CD4-positive, alpha-beta T cell (primary cell): ENCODE data around the gene SUSD6. TPM values are rescaled to one million over a fixed set of nuclear protein-coding genes. Genes with fewer than 3 reads are reported as not detected.

Experiments
- ATAC-seq: fragments of 200-7000 bp; cut with Tn5 transposase; one replicate; pipeline ENCODE4 v1.10.0; 2022; ENCODE audit warnings: mild to moderate bottlenecking; ENCODE audit not compliant: poor library complexity
- CTCF ChIA-PET: fragments of 350-600 bp; sonication (Branson Sonifier 250); formaldehyde crosslinking; loops from one replicate; lab custom pipeline; 2021; ENCODE audit warnings: antibody characterized with exemption, inconsistent platforms; lab: Charles Lee
- POLR2A ChIA-PET: fragments of 350-600 bp; sonication (Branson Sonifier 250); formaldehyde crosslinking; loops from one replicate; lab custom pipeline; 2021; ENCODE audit warnings: antibody characterized with exemption, inconsistent platforms; lab: Charles Lee
- DNase-seq, 14 experiments: peaks; one replicate each; pipeline ENCODE4 v3.0.0-alpha.2; 2013 to 2020; ENCODE audit warnings: mixed read lengths in 2 of 14
- H3K27ac ChIP-seq, 2 donors: one replicate each; pipeline versions ENCODE4 v1.5.1 to v1.7.0; 2013; ENCODE audit warnings: low read length in 2 of 2, low read depth in 1 of 2, mild to moderate bottlenecking in 1 of 2
- H3K27me3 ChIP-seq, 2 experiments: 1 replicate in 1 of 2; 2 replicates in 1 of 2; pipeline versions ENCODE4 v1.6.1 to v1.7.0; 2013; ENCODE audit warnings: low read length in 2 of 2, control low read depth in 1 of 2, mild to moderate bottlenecking in 1 of 2, moderate library complexity in 1 of 2; ENCODE audit not compliant: insufficient read depth in 2 of 2, control insufficient read depth in 1 of 2
- H3K36me3 ChIP-seq: one replicate; pipeline ENCODE4 v1.6.1; 2013; ENCODE audit warnings: low read length, control low read depth; ENCODE audit not compliant: insufficient read depth
- H3K4me1 ChIP-seq: one replicate; pipeline ENCODE4 v1.6.1; 2013; ENCODE audit warnings: low read length, control low read depth; ENCODE audit not compliant: insufficient read depth
- H3K4me3 ChIP-seq: one replicate; pipeline ENCODE4 v1.5.1; 2013; ENCODE audit warnings: mild to moderate bottlenecking, low read length, moderate library complexity
- H3K9me3 ChIP-seq, 2 experiments: 1 replicate in 1 of 2; 2 replicates in 1 of 2; pipeline versions ENCODE4 v1.6.1 to v1.7.0; 2013; ENCODE audit warnings: low read length in 2 of 2, mild to moderate bottlenecking in 2 of 2, control low read depth in 1 of 2, moderate library complexity in 1 of 2; ENCODE audit not compliant: control insufficient read depth in 1 of 2, insufficient read depth in 1 of 2
- H3K27ac Mint-ChIP-seq: one replicate; pipeline ENCODE4 v1.8.0; 2020; ENCODE audit warnings: mixed read lengths
- H3K27me3 Mint-ChIP-seq: one replicate; pipeline ENCODE4 v1.8.0; 2021; ENCODE audit warnings: mixed read lengths
- H3K36me3 Mint-ChIP-seq: one replicate; pipeline ENCODE4 v1.8.0; 2021; ENCODE audit warnings: low read depth, mixed read lengths
- H3K4me1 Mint-ChIP-seq: one replicate; pipeline ENCODE4 v1.8.0; 2021; ENCODE audit warnings: low read depth, mixed read lengths
- H3K4me3 Mint-ChIP-seq: one replicate; pipeline ENCODE4 v1.8.0; 2020; ENCODE audit warnings: mild to moderate bottlenecking, mixed read lengths
- H3K9me3 Mint-ChIP-seq: one replicate; pipeline ENCODE4 v1.8.0; 2020; ENCODE audit warnings: mixed read lengths
- CTCF ChIP-seq: fragments of 200-600 bp; IDR thresholded peaks from one replicate; pipeline ENCODE4 v1.8.0; 2022; ENCODE audit warnings: antibody characterized with exemption, mild to moderate bottlenecking
- intact Hi-C, 2 experiments: fragments of 100-400 bp; cut with DNase I in 1 of 2; cut with micrococcal nuclease in 1 of 2; formaldehyde crosslinking; loops; one replicate each; pipeline versions ENCODE4 v1.15.1 to v1.9.0; 2023 to 2025; cut with DNase I, micrococcal nuclease
- polyA plus RNA-seq, 2 donors: library from polyadenylated mRNA; unstranded; fragments of 120-200 nt; gene quantifications; one replicate each; pipeline ENCODE4 v1.2.1, GENCODE V29; 2013
- total RNA-seq, 174 experiments: library from RNA in 2 of 174; stranded (reverse) in 2 of 174; gene quantifications; one replicate each; pipeline ENCODE4 v1.2.3 and lab custom pipeline; 2021 to 2026

The SUSD6 gene
- total RNA-seq = 10 to 100 TPM; 93.7 to 95.1 TPM
- polyA plus RNA-seq (2013, experiment 1 of 2) = 30.4 TPM
- polyA plus RNA-seq (2013, experiment 2 of 2) = 40.3 TPM
- 55.4 to 505 (median 110) reads per million in 172 experiments for total RNA-seq (lab: John Stamatoyannopoulos, UW)

GRCh38 chr14:69611172-69612013 lies at the start of gene SUSD6:
TSS of gene SUSD6 (plus strand) at chr14:69611596. CDS start at chr14:69658593, 46,997 bp downstream.
- no peaks in the 10 kb centered on the region for H3K9me3 Mint-ChIP-seq
- ATAC-seq (peak; percentile 78), DNase-seq (peak; percentile 78 to 96 (median 86))
- no peak for TF ChIP-seq CTCF
- POLR2A ChIA-PET = interaction anchor here (0.5 to 5.5 kb wide), 19 partner anchors 9 to 213 kb away, joined by 3 to 70 read pairs (median 3); partner anchors contain the start of genes ERH and SRSF5
- peaks cover 8% of the 10 kb centered on the region for H3K36me3 Mint-ChIP-seq
- H3K9me3 ChIP-seq = no peaks in the 10 kb centered on the region
- no peaks in the 10 kb centered on the region for H3K27me3 ChIP-seq
- peaks cover 60% of the 10 kb centered on the region for H3K4me1 ChIP-seq
- peaks cover 58% of the 10 kb centered on the region for H3K4me1 Mint-ChIP-seq
- CTCF ChIA-PET = interaction anchor here (0.9 to 1.9 kb wide), 4 partner anchors 11 to 116 kb away, joined by 3 to 6 read pairs (median 4); no protein-coding TSS in a partner anchor
- H3K4me3 Mint-ChIP-seq = peak within 1 kb of the TSS; percentile 90
- peak within 1 kb of the TSS; percentile 74 to 92 for H3K27ac ChIP-seq
- no peaks in the 10 kb centered on the region for H3K36me3 ChIP-seq
- peak within 1 kb of the TSS; percentile 91 for H3K4me3 ChIP-seq
- intact Hi-C loops = loop anchor here (1.0 to 10.0 kb wide), 5 partner anchors 36 to 1033 kb away; partner anchors contain the start of genes SRSF5 (in 2 of the 2) and TTC9 (in 1 of the 2)
- no peaks in the 10 kb centered on the region for H3K27me3 Mint-ChIP-seq
- H3K27ac Mint-ChIP-seq = peak within 1 kb of the TSS; percentile 94

GRCh38 chr14:69561893-69562292 lies 49.5 kb upstream of the SUSD6 start:
- Mint-ChIP-seq H3K9me3 (no peaks in the 10 kb centered on the region), H3K4me3 (no peak overlapping the region), H3K36me3 (no peaks in the 10 kb centered on the region), H3K27ac (no peak overlapping the region), H3K4me1 (no peaks in the 10 kb centered on the region), H3K27me3 (peaks cover 70% of the 10 kb centered on the region)
- POLR2A ChIA-PET = no interaction called here
- no peak for ATAC-seq
- Histone ChIP-seq H3K9me3 (no peaks in the 10 kb centered on the region), H3K4me3 (no peak overlapping the region), H3K27ac (no peak overlapping the region), H3K4me1 (no peaks in the 10 kb centered on the region), H3K27me3 (peaks cover 6 to 41% of the 10 kb centered on the region in 2 experiments), H3K36me3 (no peaks in the 10 kb centered on the region)
- DNase-seq = no peak
- TF ChIP-seq CTCF = no peak
- intact Hi-C loops = no loop called here
- CTCF ChIA-PET = no interaction called here

- H3K27me3 Mint-ChIP-seq = peaks cover 78% of the 10 kb centered on the region
- Histone ChIP-seq H3K36me3 (no peaks in the 10 kb centered on the region), H3K4me1 (peaks cover 8% of the 10 kb centered on the region), H3K27me3 (peaks cover 29 to 57% of the 10 kb centered on the region in 2 experiments), H3K9me3 (peaks cover 0 to 5% of the 10 kb centered on the region in 2 experiments), H3K4me3 (no peak overlapping the region), H3K27ac (no peak overlapping the region)
- ChIA-PET CTCF (no interaction called here), POLR2A (no interaction called here)
- no peak overlapping the region for H3K4me3 Mint-ChIP-seq
- no peaks in the 10 kb centered on the region for H3K36me3 Mint-ChIP-seq
- no peak for ATAC-seq
- no peak overlapping the region for H3K27ac Mint-ChIP-seq
- intact Hi-C loops = no loop called here
- DNase-seq = no peak
- H3K9me3 Mint-ChIP-seq = no peaks in the 10 kb centered on the region
- no peak for TF ChIP-seq CTCF
- H3K4me1 Mint-ChIP-seq = no peaks in the 10 kb centered on the region
Observed at GRCh38 chr14:69567563-69567962, 43.8 kb upstream of the SUSD6 start.
